DND-41 (cell line): ENCODE measurements around the gene HPCA.

ENCODE experiments used
- CTCF ChIP-seq: IDR thresholded peaks from 2 replicates; pipeline ENCODE4 v1.5.1; 2012; ENCODE audit warnings: borderline replicate concordance, low read length, moderate library complexity, mild to moderate bottlenecking; ENCODE audit not compliant: poor library complexity, severe bottlenecking; ENCODE audit errors: extremely low read depth
- EZH2 ChIP-seq: IDR thresholded peaks from 3 replicates; pipeline ENCODE4 v1.6.1; 2012; ENCODE audit warnings: borderline replicate concordance, low read depth, mild to moderate bottlenecking, moderate library complexity, low read length, inconsistent platforms; ENCODE audit not compliant: severe bottlenecking

DNA sequence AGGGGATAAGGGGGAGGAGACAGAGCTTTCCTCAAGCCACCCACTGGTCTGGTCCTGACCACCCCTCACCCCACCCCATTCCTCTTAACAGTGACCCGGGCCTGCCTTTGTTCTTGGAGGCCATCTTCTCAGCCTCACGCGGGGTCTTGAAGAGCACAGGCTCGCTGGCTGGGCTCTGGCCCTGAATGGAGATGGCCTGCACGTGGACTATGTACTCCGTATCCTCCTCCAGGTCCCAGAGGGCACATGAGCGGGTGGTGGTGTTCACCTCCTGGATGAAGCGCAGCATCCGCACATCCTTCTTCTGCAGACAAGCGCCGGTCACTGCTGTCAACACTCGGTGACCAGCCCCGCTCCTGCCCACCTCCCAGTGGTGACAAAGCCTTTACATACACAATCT lies 18.2 kb upstream of the HPCA start:
- TF ChIP-seq CTCF (no peak), EZH2 (no peak)
